DMS114 treated with DMSO at 0.1 percent for 48 hours (cell line): Measurements from ENCODE around the gene SORD.
"Not testable (repeated sequence)": the region's sequence is repeated elsewhere in the genome, so short reads cannot be mapped to it uniquely, and the experiment has no call there.

ENCODE experiments used
- DNase-seq: peaks from one replicate; lab custom pipeline; 2025; ENCODE audit not compliant: unreplicated experiment; lab: John Stamatoyannopoulos, UW

SORD gene

GRCh38 chr15:45023659-45024225 lies 747 bp downstream of the SORD start:
- no peak for DNase-seq

GRCh38 chr15:45024649-45025048 lies 1.7 kb downstream of the SORD start:
- DNase-seq: not testable (repeated sequence)

GRCh38 chr15:45025627-45026026 lies 2.6 kb downstream of the SORD start:
- DNase-seq: not testable (repeated sequence)

- DNase-seq: no peak
These were observed 3.7 kb downstream of the SORD start for GRCh38 chr15:45026651-45027190.

- no peak for DNase-seq
These were observed 4.2 kb downstream of the SORD start for GRCh38 chr15:45027220-45027619.

GRCh38 chr15:45030743-45031142 lies 7.7 kb downstream of the SORD start:
- no peak for DNase-seq

GRCh38 chr15:45031522-45032028 lies 8.6 kb downstream of the SORD start:
- not testable (repeated sequence) for DNase-seq

- DNase-seq: not testable (repeated sequence)
These were observed 9.5 kb downstream of the SORD start for GRCh38 chr15:45032501-45032900.

- DNase-seq: not testable (repeated sequence)
These were observed 11.1 kb downstream of the SORD start for GRCh38 chr15:45034087-45034486.

- DNase-seq: not testable (repeated sequence)
These were observed 11.8 kb downstream of the SORD start for GRCh38 chr15:45034600-45035375.

- DNase-seq: peak; percentile 9
These were observed 14.1 kb downstream of the SORD start for GRCh38 chr15:45036812-45037781.

- no peak for DNase-seq
These were observed 14.9 kb downstream of the SORD start for GRCh38 chr15:45037936-45038335.

GRCh38 chr15:45040396-45040795 lies 17.4 kb downstream of the SORD start:
- not testable (repeated sequence) for DNase-seq

- not testable (repeated sequence) for DNase-seq
These were observed 18.5 kb downstream of the SORD start for GRCh38 chr15:45041538-45041937.

GRCh38 chr15:45042859-45043258 lies 19.9 kb downstream of the SORD start:
- not testable (repeated sequence) for DNase-seq

- DNase-seq: not testable (repeated sequence)
These were observed 21.3 kb downstream of the SORD start for GRCh38 chr15:45044270-45044669.

GRCh38 chr15:45048449-45048793 lies 25.4 kb downstream of the SORD start:
- DNase-seq: not testable (repeated sequence)

- DNase-seq: no peak
These were observed 26.0 kb downstream of the SORD start for GRCh38 chr15:45048794-45049631.

GRCh38 chr15:45050587-45050986 lies 27.6 kb downstream of the SORD start:
- no peak for DNase-seq

- DNase-seq: not testable (repeated sequence)
These were observed 29.7 kb downstream of the SORD start for GRCh38 chr15:45052676-45053075.
